Measurements from ENCODE around the gene RNMT. TPM values are rescaled to one million over a fixed set of nuclear protein-coding genes. Genes with fewer than 3 reads are reported as not detected.

The RNMT gene
- total RNA-seq, 1 experiment from 2014 or later = 58.2 TPM

DNA sequence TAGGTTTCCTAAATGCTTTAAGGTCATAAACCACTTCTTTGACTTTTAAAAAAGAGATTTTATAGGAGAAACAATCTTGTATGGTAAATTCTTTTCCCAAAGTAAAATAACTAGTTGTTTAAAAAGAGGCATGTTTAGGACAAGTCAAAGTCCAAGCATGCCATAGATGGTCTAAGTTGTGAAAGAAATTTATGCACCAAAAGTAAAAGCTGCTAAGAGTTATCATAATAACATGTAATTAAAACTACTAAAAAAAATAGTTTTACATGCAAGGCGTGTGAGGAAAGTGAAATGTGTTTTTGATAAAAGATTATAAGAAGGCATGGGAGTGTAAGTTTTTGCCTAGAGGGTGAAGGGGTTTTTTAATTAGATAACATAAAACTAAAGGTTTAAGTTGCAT, 22.6 kb upstream of the RNMT start:
- POLR2A ChIA-PET = no interaction called here
- H3K27me3 Mint-ChIP-seq (ENCODE audit: low read depth) = no peaks in the 10 kb centered on the region
- H3K27ac Mint-ChIP-seq = no peak overlapping the region
- DNase-seq (ENCODE audit: low spot score) = no peak
- peaks cover 79% of the 10 kb centered on the region for H3K36me3 Mint-ChIP-seq
- CTCF ChIA-PET = no interaction called here
- H3K4me3 Mint-ChIP-seq = no peak overlapping the region
- no peak for ATAC-seq
- H3K9me3 Mint-ChIP-seq = peaks cover 76% of the 10 kb centered on the region
- H3K4me1 Mint-ChIP-seq = no peaks in the 10 kb centered on the region
- TF ChIP-seq JAZF1 (CRISPR knock-in tag; IDR thresholded peaks at IDR 0.05) = no peak
- TF ChIP-seq, protein P1, sequence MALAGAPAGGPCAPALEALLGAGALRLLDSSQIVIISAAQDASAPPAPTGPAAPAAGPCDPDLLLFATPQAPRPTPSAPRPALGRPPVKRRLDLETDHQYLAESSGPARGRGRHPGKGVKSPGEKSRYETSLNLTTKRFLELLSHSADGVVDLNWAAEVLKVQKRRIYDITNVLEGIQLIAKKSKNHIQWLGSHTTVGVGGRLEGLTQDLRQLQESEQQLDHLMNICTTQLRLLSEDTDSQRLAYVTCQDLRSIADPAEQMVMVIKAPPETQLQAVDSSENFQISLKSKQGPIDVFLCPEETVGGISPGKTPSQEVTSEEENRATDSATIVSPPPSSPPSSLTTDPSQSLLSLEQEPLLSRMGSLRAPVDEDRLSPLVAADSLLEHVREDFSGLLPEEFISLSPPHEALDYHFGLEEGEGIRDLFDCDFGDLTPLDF (CRISPR knock-in tag; IDR thresholded peaks at IDR 0.05) = no peak
- no peak for TF ChIP-seq TEAD4 (CRISPR knock-in tag; IDR thresholded peaks at IDR 0.05)
- no peak for TF ChIP-seq CBFB (CRISPR knock-in tag; IDR thresholded peaks at IDR 0.05; ENCODE audit: low read depth)
- TF ChIP-seq ZBTB21 (CRISPR knock-in tag; IDR thresholded peaks at IDR 0.05; ENCODE audit: borderline replicate concordance) = no peak
- TF ChIP-seq, protein P2, sequence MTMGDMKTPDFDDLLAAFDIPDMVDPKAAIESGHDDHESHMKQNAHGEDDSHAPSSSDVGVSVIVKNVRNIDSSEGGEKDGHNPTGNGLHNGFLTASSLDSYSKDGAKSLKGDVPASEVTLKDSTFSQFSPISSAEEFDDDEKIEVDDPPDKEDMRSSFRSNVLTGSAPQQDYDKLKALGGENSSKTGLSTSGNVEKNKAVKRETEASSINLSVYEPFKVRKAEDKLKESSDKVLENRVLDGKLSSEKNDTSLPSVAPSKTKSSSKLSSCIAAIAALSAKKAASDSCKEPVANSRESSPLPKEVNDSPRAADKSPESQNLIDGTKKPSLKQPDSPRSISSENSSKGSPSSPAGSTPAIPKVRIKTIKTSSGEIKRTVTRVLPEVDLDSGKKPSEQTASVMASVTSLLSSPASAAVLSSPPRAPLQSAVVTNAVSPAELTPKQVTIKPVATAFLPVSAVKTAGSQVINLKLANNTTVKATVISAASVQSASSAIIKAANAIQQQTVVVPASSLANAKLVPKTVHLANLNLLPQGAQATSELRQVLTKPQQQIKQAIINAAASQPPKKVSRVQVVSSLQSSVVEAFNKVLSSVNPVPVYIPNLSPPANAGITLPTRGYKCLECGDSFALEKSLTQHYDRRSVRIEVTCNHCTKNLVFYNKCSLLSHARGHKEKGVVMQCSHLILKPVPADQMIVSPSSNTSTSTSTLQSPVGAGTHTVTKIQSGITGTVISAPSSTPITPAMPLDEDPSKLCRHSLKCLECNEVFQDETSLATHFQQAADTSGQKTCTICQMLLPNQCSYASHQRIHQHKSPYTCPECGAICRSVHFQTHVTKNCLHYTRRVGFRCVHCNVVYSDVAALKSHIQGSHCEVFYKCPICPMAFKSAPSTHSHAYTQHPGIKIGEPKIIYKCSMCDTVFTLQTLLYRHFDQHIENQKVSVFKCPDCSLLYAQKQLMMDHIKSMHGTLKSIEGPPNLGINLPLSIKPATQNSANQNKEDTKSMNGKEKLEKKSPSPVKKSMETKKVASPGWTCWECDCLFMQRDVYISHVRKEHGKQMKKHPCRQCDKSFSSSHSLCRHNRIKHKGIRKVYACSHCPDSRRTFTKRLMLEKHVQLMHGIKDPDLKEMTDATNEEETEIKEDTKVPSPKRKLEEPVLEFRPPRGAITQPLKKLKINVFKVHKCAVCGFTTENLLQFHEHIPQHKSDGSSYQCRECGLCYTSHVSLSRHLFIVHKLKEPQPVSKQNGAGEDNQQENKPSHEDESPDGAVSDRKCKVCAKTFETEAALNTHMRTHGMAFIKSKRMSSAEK (CRISPR knock-in tag; IDR thresholded peaks at IDR 0.05; ENCODE audit: borderline replicate concordance) = no peak
- TF ChIP-seq, protein P3, sequence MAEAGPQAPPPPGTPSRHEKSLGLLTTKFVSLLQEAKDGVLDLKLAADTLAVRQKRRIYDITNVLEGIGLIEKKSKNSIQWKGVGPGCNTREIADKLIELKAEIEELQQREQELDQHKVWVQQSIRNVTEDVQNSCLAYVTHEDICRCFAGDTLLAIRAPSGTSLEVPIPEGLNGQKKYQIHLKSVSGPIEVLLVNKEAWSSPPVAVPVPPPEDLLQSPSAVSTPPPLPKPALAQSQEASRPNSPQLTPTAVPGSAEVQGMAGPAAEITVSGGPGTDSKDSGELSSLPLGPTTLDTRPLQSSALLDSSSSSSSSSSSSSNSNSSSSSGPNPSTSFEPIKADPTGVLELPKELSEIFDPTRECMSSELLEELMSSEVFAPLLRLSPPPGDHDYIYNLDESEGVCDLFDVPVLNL (CRISPR knock-in tag; IDR thresholded peaks at IDR 0.05; ENCODE audit: borderline replicate concordance, low read depth) = no peak

DNA sequence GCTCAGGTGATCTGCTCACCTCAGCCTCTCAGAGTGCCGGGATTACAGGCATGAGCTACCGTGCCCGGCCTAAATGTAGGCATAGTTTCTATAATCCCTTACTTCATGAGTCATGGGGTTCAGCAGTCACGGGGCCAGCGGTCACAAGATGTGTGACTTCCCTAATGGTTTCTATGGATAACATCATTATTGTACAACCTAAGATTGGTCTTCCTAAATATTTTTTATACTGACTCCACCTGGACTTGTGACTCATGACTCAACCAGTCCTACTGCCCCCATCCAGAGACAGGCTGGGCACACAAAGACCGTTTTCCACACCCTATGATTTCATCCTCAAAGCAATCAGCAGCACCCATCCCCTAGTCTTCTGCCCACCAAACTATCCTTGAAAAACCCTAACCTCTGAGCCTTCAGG, 16.1 kb upstream of the RNMT start:
- ChIA-PET POLR2A (no interaction called here), CTCF (no interaction called here)
- DNase-seq (ENCODE audit: low spot score) = no peak
- TF ChIP-seq ETV6 (CRISPR knock-in tag; IDR thresholded peaks at IDR 0.05) (no peak), GTF2I (CRISPR knock-in tag; conservative IDR thresholded peaks at IDR 0.05) (no peak), ZNF423 (CRISPR knock-in tag; IDR thresholded peaks at IDR 0.05) (no peak), ZNF396 (CRISPR knock-in tag; IDR thresholded peaks at IDR 0.05; ENCODE audit: borderline replicate concordance) (no peak), MYBL2 (CRISPR knock-in tag; IDR thresholded peaks at IDR 0.05) (no peak)
- TF ChIP-seq, protein P4, sequence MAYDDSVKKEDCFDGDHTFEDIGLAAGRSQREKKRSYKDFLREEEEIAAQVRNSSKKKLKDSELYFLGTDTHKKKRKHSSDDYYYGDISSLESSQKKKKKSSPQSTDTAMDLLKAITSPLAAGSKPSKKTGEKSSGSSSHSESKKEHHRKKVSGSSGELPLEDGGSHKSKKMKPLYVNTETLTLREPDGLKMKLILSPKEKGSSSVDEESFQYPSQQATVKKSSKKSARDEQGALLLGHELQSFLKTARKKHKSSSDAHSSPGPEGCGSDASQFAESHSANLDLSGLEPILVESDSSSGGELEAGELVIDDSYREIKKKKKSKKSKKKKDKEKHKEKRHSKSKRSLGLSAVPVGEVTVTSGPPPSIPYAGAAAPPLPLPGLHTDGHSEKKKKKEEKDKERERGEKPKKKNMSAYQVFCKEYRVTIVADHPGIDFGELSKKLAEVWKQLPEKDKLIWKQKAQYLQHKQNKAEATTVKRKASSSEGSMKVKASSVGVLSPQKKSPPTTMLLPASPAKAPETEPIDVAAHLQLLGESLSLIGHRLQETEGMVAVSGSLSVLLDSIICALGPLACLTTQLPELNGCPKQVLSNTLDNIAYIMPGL (CRISPR knock-in tag; IDR thresholded peaks at IDR 0.05) = no peak
- TF ChIP-seq, protein P5, sequence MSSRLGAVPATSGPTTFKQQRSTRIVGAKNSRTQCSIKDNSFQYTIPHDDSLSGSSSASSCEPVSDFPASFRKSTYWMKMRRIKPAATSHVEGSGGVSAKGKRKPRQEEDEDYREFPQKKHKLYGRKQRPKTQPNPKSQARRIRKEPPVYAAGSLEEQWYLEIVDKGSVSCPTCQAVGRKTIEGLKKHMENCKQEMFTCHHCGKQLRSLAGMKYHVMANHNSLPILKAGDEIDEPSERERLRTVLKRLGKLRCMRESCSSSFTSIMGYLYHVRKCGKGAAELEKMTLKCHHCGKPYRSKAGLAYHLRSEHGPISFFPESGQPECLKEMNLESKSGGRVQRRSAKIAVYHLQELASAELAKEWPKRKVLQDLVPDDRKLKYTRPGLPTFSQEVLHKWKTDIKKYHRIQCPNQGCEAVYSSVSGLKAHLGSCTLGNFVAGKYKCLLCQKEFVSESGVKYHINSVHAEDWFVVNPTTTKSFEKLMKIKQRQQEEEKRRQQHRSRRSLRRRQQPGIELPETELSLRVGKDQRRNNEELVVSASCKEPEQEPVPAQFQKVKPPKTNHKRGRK (CRISPR knock-in tag; IDR thresholded peaks at IDR 0.05; ENCODE audit: borderline replicate concordance) = no peak
- TF ChIP-seq, protein P3 (CRISPR knock-in tag; IDR thresholded peaks at IDR 0.05; ENCODE audit: borderline replicate concordance, low read depth) = no peak
- no peak for ATAC-seq
- Mint-ChIP-seq H3K27me3 (ENCODE audit: low read depth) (no peaks in the 10 kb centered on the region), H3K27ac (no peak overlapping the region), H3K36me3 (peaks cover 30% of the 10 kb centered on the region), H3K9me3 (peaks cover 32% of the 10 kb centered on the region), H3K4me1 (peaks cover 25% of the 10 kb centered on the region), H3K4me3 (no peak overlapping the region)

All from WTC11 (cell line).